SK-N-SH treated with all-trans-retinoic acid at 6 μM for 48 hours (cell line): ENCODE measurements around the gene FBXW12.

Experiments
- ATAC-seq: fragments of 200-7000 bp; cut with Tn5 transposase; 3 replicates; pipeline ENCODE4 v1.9.1; 2020; ENCODE audit warnings: mild to moderate bottlenecking, moderate library complexity
- ARNTL ChIP-seq: fragments of 450-650 bp; formaldehyde crosslinking; IDR thresholded peaks from 2 replicates; pipeline ENCODE4 v1.5.0; 2020; ENCODE audit warnings: low read depth, mild to moderate bottlenecking, moderate library complexity, borderline replicate concordance
- CSDC2 ChIP-seq: fragments of 250-450 bp; sonication (Bioruptor Pico); IDR thresholded peaks from 2 replicates; pipeline ENCODE4 v1.5.0; 2020; ENCODE audit warnings: mild to moderate bottlenecking, moderate library complexity
- ESRRG ChIP-seq: fragments of 250-450 bp; sonication (Bioruptor Pico); IDR thresholded peaks from 2 replicates; pipeline ENCODE4 v1.6.1; 2021; ENCODE audit warnings: mild to moderate bottlenecking
- GLIS3 ChIP-seq: fragments of 250-450 bp; sonication (Bioruptor Pico); IDR thresholded peaks from 2 replicates; pipeline ENCODE4 v1.5.0; 2020; ENCODE audit warnings: mild to moderate bottlenecking, moderate library complexity
- OSR1 ChIP-seq: fragments of 250-450 bp; sonication (Bioruptor Pico); IDR thresholded peaks from 2 replicates; pipeline ENCODE4 v1.8.0; 2022; ENCODE audit warnings: moderate library complexity, mild to moderate bottlenecking, inconsistent platforms
- PPARA ChIP-seq: fragments of 250-450 bp; sonication (Bioruptor Pico); IDR thresholded peaks from 2 replicates; pipeline ENCODE4 v1.5.0; 2020; ENCODE audit warnings: mild to moderate bottlenecking, borderline replicate concordance
- RARB ChIP-seq: fragments of 250-450 bp; sonication (Bioruptor Pico); IDR thresholded peaks from 2 replicates; pipeline ENCODE4 v1.8.0; 2021; ENCODE audit warnings: mild to moderate bottlenecking, moderate library complexity
- SNAI2 ChIP-seq: fragments of 250-450 bp; sonication (Bioruptor Pico); IDR thresholded peaks from 2 replicates; pipeline ENCODE4 v1.5.0; 2020; ENCODE audit warnings: mild to moderate bottlenecking, moderate library complexity
- TCF4 ChIP-seq: fragments of 250-450 bp; sonication (Bioruptor Pico); IDR thresholded peaks from 2 replicates; pipeline ENCODE4 v1.8.0; 2021; ENCODE audit warnings: mild to moderate bottlenecking, moderate library complexity, borderline replicate concordance
- ZFP3 ChIP-seq: fragments of 250-450 bp; sonication (Bioruptor Pico); IDR thresholded peaks from 2 replicates; pipeline ENCODE4 v1.5.0; 2020; ENCODE audit warnings: mild to moderate bottlenecking, moderate library complexity
- ZFP30 ChIP-seq: fragments of 450-650 bp; formaldehyde crosslinking; IDR thresholded peaks from 2 replicates; pipeline ENCODE4 v1.5.0; 2022; ENCODE audit warnings: mild to moderate bottlenecking, moderate library complexity
- ZNF565 ChIP-seq: fragments of 450-650 bp; formaldehyde crosslinking; conservative IDR thresholded peaks from 2 replicates; pipeline ENCODE4 v1.5.0; 2020; ENCODE audit warnings: low read depth, mild to moderate bottlenecking, moderate library complexity
- ZNF70 ChIP-seq: fragments of 450-650 bp; formaldehyde crosslinking; IDR thresholded peaks from 2 replicates; pipeline ENCODE4 v1.5.0; 2020; ENCODE audit warnings: mild to moderate bottlenecking, moderate library complexity
- ZNF8 ChIP-seq: fragments of 450-650 bp; formaldehyde crosslinking; IDR thresholded peaks from 2 replicates; pipeline ENCODE4 v1.5.0; 2020; ENCODE audit warnings: mild to moderate bottlenecking, moderate library complexity
- TF ChIP-seq, protein P1 (sequence below): fragments of 250-450 bp; sonication (Bioruptor Pico); IDR thresholded peaks from 2 replicates; pipeline ENCODE4 v1.8.0; 2021; ENCODE audit warnings: low read depth, mild to moderate bottlenecking, moderate library complexity, borderline replicate concordance
- TF ChIP-seq, protein P2 (sequence below): fragments of 250-450 bp; sonication (Bioruptor Pico); IDR thresholded peaks from 2 replicates; pipeline ENCODE4 v1.8.0; 2020; ENCODE audit warnings: mild to moderate bottlenecking, moderate library complexity, borderline replicate concordance
- TF ChIP-seq, protein P3 (sequence below): fragments of 250-450 bp; sonication (Bioruptor Pico); IDR thresholded peaks from 2 replicates; pipeline ENCODE4 v1.5.1; 2021; ENCODE audit warnings: mild to moderate bottlenecking, moderate library complexity
- TF ChIP-seq, protein P4 (sequence below): fragments of 250-450 bp; sonication (Bioruptor Pico); IDR thresholded peaks from 2 replicates; pipeline ENCODE4 v1.5.0; 2020; ENCODE audit warnings: mild to moderate bottlenecking, moderate library complexity
- TF ChIP-seq, protein P5 (sequence below): fragments of 250-450 bp; sonication (Bioruptor Pico); IDR thresholded peaks from 2 replicates; pipeline ENCODE4 v1.5.1; 2020; ENCODE audit warnings: low read depth, mild to moderate bottlenecking, moderate library complexity

The FBXW12 gene

DNA sequence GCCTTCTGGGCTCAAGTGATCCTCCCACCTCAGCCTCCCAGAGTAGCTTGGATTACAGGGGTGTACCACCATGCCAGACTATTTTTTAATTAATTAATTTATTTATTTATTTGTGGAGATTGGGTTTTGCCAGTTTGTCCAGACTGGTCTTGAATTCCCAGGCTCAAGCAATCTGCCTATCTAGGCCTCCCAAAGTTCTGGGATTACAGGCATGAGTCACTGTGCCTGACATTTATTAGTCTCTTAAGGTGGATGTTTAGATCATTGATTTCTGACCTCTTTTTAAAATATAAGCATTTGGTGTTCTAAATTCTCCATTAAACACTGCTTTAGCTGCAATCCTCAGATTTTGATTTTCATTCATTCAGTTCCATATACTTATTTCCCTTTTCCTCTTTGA is 15.6 kb downstream of the FBXW12 start:
- no peak for TF ChIP-seq OSR1 (CRISPR knock-in tag)
- TF ChIP-seq, protein P1, sequence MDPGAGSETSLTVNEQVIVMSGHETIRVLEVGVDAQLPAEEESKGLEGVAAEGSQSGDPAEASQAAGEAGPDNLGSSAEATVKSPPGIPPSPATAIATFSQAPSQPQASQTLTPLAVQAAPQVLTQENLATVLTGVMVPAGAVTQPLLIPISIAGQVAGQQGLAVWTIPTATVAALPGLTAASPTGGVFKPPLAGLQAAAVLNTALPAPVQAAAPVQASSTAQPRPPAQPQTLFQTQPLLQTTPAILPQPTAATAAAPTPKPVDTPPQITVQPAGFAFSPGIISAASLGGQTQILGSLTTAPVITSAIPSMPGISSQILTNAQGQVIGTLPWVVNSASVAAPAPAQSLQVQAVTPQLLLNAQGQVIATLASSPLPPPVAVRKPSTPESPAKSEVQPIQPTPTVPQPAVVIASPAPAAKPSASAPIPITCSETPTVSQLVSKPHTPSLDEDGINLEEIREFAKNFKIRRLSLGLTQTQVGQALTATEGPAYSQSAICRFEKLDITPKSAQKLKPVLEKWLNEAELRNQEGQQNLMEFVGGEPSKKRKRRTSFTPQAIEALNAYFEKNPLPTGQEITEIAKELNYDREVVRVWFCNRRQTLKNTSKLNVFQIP (CRISPR knock-in tag) = no peak
- TF ChIP-seq, protein P2, sequence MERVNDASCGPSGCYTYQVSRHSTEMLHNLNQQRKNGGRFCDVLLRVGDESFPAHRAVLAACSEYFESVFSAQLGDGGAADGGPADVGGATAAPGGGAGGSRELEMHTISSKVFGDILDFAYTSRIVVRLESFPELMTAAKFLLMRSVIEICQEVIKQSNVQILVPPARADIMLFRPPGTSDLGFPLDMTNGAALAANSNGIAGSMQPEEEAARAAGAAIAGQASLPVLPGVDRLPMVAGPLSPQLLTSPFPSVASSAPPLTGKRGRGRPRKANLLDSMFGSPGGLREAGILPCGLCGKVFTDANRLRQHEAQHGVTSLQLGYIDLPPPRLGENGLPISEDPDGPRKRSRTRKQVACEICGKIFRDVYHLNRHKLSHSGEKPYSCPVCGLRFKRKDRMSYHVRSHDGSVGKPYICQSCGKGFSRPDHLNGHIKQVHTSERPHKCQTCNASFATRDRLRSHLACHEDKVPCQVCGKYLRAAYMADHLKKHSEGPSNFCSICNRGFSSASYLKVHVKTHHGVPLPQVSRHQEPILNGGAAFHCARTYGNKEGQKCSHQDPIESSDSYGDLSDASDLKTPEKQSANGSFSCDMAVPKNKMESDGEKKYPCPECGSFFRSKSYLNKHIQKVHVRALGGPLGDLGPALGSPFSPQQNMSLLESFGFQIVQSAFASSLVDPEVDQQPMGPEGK = no peak
- no peak for TF ChIP-seq ZNF8
- no peak for TF ChIP-seq GLIS3
- TF ChIP-seq CSDC2 (CRISPR knock-in tag) = no peak
- TF ChIP-seq PPARA (CRISPR knock-in tag) = no peak
- TF ChIP-seq ZNF70 (CRISPR knock-in tag) = no peak
- TF ChIP-seq TCF4 = no peak
- TF ChIP-seq, protein P3, sequence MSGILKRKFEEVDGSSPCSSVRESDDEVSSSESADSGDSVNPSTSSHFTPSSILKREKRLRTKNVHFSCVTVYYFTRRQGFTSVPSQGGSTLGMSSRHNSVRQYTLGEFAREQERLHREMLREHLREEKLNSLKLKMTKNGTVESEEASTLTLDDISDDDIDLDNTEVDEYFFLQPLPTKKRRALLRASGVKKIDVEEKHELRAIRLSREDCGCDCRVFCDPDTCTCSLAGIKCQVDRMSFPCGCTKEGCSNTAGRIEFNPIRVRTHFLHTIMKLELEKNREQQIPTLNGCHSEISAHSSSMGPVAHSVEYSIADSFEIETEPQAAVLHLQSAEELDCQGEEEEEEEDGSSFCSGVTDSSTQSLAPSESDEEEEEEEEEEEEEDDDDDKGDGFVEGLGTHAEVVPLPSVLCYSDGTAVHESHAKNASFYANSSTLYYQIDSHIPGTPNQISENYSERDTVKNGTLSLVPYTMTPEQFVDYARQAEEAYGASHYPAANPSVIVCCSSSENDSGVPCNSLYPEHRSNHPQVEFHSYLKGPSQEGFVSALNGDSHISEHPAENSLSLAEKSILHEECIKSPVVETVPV (CRISPR knock-in tag) = no peak
- TF ChIP-seq, protein P4, sequence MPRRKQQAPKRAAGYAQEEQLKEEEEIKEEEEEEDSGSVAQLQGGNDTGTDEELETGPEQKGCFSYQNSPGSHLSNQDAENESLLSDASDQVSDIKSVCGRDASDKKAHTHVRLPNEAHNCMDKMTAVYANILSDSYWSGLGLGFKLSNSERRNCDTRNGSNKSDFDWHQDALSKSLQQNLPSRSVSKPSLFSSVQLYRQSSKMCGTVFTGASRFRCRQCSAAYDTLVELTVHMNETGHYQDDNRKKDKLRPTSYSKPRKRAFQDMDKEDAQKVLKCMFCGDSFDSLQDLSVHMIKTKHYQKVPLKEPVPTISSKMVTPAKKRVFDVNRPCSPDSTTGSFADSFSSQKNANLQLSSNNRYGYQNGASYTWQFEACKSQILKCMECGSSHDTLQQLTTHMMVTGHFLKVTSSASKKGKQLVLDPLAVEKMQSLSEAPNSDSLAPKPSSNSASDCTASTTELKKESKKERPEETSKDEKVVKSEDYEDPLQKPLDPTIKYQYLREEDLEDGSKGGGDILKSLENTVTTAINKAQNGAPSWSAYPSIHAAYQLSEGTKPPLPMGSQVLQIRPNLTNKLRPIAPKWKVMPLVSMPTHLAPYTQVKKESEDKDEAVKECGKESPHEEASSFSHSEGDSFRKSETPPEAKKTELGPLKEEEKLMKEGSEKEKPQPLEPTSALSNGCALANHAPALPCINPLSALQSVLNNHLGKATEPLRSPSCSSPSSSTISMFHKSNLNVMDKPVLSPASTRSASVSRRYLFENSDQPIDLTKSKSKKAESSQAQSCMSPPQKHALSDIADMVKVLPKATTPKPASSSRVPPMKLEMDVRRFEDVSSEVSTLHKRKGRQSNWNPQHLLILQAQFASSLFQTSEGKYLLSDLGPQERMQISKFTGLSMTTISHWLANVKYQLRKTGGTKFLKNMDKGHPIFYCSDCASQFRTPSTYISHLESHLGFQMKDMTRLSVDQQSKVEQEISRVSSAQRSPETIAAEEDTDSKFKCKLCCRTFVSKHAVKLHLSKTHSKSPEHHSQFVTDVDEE (CRISPR knock-in tag) = no peak
- TF ChIP-seq ESRRG (CRISPR knock-in tag) = no peak
- TF ChIP-seq ARNTL (CRISPR knock-in tag) = no peak
- no peak for TF ChIP-seq RARB (CRISPR knock-in tag)
- no peak for TF ChIP-seq SNAI2
- TF ChIP-seq ZFP30 (CRISPR knock-in tag) = no peak
- ATAC-seq = no peak

DNA sequence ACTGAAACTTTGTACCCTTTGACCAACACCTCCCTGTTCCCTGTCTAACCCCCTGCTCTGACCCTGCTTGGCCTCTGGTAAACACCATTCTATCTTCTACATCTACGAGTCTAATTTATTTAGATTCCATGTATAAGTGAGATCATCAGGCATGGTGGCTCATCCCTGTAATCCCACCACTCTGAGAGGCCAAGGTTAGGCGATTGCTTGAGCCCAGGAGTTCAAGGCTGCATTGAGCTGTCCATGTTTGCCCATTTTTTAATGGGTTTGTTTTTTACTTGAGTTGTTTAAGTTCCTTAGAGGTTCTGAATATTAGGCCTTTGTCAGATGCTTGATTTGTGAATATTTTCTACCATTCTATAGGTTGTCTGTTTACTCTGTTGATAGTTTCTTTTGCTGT is 16.9 kb downstream of the FBXW12 start:
- TF ChIP-seq ARNTL (CRISPR knock-in tag) = no peak
- TF ChIP-seq, protein P5, sequence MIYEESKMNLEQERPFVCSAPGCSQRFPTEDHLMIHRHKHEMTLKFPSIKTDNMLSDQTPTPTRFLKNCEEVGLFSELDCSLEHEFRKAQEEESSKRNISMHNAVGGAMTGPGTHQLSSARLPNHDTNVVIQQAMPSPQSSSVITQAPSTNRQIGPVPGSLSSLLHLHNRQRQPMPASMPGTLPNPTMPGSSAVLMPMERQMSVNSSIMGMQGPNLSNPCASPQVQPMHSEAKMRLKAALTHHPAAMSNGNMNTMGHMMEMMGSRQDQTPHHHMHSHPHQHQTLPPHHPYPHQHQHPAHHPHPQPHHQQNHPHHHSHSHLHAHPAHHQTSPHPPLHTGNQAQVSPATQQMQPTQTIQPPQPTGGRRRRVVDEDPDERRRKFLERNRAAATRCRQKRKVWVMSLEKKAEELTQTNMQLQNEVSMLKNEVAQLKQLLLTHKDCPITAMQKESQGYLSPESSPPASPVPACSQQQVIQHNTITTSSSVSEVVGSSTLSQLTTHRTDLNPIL (CRISPR knock-in tag) = no peak
- no peak for ATAC-seq

DNA sequence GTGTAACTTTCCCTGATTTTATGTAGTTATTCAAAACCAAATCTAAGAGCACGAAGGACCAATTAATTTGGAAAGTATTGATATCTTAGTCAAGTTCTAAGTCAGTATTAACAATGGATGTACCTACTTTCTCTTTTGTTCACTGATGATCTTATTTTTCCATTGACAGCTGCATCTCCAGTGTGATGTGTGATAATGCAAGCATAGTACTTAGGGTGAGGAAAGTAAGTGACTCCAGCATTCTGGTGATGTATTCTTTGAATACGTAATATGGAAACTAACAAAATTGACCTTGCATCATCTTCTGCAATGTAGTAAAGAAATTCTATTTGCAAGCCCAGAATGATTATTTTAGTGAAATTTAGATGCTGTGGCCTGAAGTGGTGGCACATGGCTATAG is 22.4 kb downstream of the FBXW12 start:
- no peak for ATAC-seq
- no peak for TF ChIP-seq ZNF565 (CRISPR knock-in tag)
- TF ChIP-seq, all 23 proteins: peak for 0

DNA sequence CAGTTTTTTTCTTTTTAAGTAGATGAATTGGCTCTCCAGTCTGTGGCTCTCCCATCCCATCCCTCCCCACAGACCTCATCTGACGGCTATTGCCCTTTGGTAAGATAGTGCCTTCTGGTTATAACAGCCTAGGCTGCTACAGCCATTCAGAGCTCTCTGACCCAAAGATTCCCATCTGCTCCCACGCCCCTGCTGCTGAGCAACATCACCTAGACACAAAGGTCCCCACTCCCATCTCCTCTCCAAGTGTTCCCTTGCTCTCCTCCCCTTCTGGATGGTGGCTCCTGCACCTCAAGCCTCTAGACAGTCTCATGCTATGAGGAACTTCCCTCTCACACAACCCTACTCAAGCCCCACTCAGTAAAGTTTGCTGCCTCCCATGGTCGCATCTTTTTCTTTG is 23.7 kb downstream of the FBXW12 start:
- no peak for ATAC-seq
- TF ChIP-seq ZFP3 (no peak), ZNF70 (CRISPR knock-in tag) (no peak), ZFP30 (CRISPR knock-in tag) (no peak), OSR1 (CRISPR knock-in tag) (no peak), ZNF565 (CRISPR knock-in tag) (no peak)
- TF ChIP-seq, protein P2 = no peak
- TF ChIP-seq, protein P5 (CRISPR knock-in tag) = no peak
- TF ChIP-seq, protein P1 (CRISPR knock-in tag) = no peak
